Measurements from ENCODE around the gene RHOV.

GRCh38 chr15:40912478-40912877 is 38.4 kb upstream of the RHOV start:
- TF ChIP-seq CTCF (IDR thresholded peaks at IDR 0.05; ENCODE audit: poor library complexity) (no peak), EZH2 (IDR thresholded peaks at IDR 0.05; ENCODE audit: borderline replicate concordance) (no peak)

Measured in hepatocyte (in vitro differentiated cells).